K562 (cell line): ENCODE data around the gene ZG16B. TPM values are rescaled to one million over a fixed set of nuclear protein-coding genes. Genes with fewer than 3 reads are reported as not detected.

ENCODE experiments used
- CLOCK ChIP-seq: fragments of 250-450 bp; sonication (Bioruptor Pico); IDR thresholded peaks from 2 replicates; pipeline ENCODE4 v1.4.0; 2020; ENCODE audit warnings: mild to moderate bottlenecking, moderate library complexity, borderline replicate concordance
- EGR1 ChIP-seq: fragments of 450-650 bp; conservative IDR thresholded peaks from 2 replicates; pipeline ENCODE4 v1.6.1; 2017; ENCODE audit warnings: mild to moderate bottlenecking
- HMGN3 ChIP-seq: IDR thresholded peaks from 2 replicates; pipeline ENCODE4 v1.6.1; 2011; ENCODE audit warnings: borderline replicate concordance, low read depth, mild to moderate bottlenecking, mixed read lengths, low read length; ENCODE audit not compliant: insufficient read length; ENCODE audit errors: extremely low read depth
- PRMT5 ChIP-seq: sonication (generic); formaldehyde crosslinking; IDR thresholded peaks from 2 replicates; pipeline ENCODE4 v1.5.0; 2020; ENCODE audit warnings: missing genetic modification reagents
- RCOR1 ChIP-seq, 2 experiments: IDR thresholded peaks; 2 replicates each; pipeline ENCODE4 v1.6.1; 2012; ENCODE audit warnings: low read depth in 2 of 2, low read length in 2 of 2, borderline replicate concordance in 1 of 2, improper control_type of control experiment in 1 of 2
- RFX5 ChIP-seq: IDR thresholded peaks from 2 replicates; pipeline ENCODE4 v1.6.1; 2011; ENCODE audit warnings: low read depth, mild to moderate bottlenecking, improper control_type of control experiment, low read length
- SRSF1 ChIP-seq: fragments of 200-400 bp; formaldehyde crosslinking; IDR thresholded peaks from 2 replicates; pipeline ENCODE4 v1.6.1; 2017; ENCODE audit warnings: mild to moderate bottlenecking, low read depth, low read length, moderate library complexity
- ZMIZ1 ChIP-seq, 2 experiments: fragments of 150-350 bp in 1 of 2; IDR thresholded peaks; 2 replicates each; pipeline ENCODE4 v1.6.1; 2012 to 2016; ENCODE audit warnings: low read depth in 2 of 2, low read length in 2 of 2, mild to moderate bottlenecking in 1 of 2, moderate library complexity in 1 of 2
- ZNF431 ChIP-seq: sonication (generic); formaldehyde crosslinking; IDR thresholded peaks from 2 replicates; pipeline ENCODE4 v1.8.0; 2022; ENCODE audit warnings: mild to moderate bottlenecking, missing genetic modification reagents
- ZNF551 ChIP-seq: fragments of 250-450 bp; sonication (Bioruptor Pico); IDR thresholded peaks from 2 replicates; pipeline ENCODE4 v1.5.0; 2021; ENCODE audit warnings: mild to moderate bottlenecking, moderate library complexity
- ZNF609 ChIP-seq: sonication (generic); formaldehyde crosslinking; IDR thresholded peaks from 2 replicates; pipeline ENCODE4 v1.8.1; 2023; ENCODE audit warnings: missing genetic modification reagents, mild to moderate bottlenecking, borderline replicate concordance
- ZNF717 ChIP-seq: fragments of 250-450 bp; sonication (Bioruptor Pico); IDR thresholded peaks from 2 replicates; pipeline ENCODE4 v1.5.0; 2021
- polyA plus RNA-seq, 8 experiments: library from polyadenylated mRNA; depleted of rRNA in 4 of 8; stranded (reverse) in 5 of 8; unstranded in 3 of 8; fragments of >200 nt; fragmentation: Nextera tagmentation in 2 of 8; fragmentation: Illumina TruSeq in 1 of 8; extraction: Ambion mirVana in 2 of 8; extraction: Trizol in 1 of 8; gene quantifications; 2 replicates each; pipeline versions ENCODE4 v1.2.1 to v1.2.3, GENCODE V29; 2011 to 2014; ENCODE audit warnings: inconsistent platforms in 1 of 8, missing spikeins in 1 of 8
- total RNA-seq, 7 experiments: library from RNA; depleted of rRNA in 6 of 7; stranded (reverse); fragments of >200 nt in 6 of 7; fragmentation: Illumina TruSeq in 2 of 7; extraction: Trizol in 2 of 7; gene quantifications; 2 replicates each; pipeline versions ENCODE4 v1.2.1 to v1.2.3, GENCODE V29; 2011 to 2021; ENCODE audit warnings: low replicate concordance in 1 of 7
- TF ChIP-seq, protein P1 (sequence below): IDR thresholded peaks from 3 replicates; pipeline ENCODE4 v1.6.1; 2011; ENCODE audit warnings: borderline replicate concordance, mild to moderate bottlenecking; ENCODE audit not compliant: insufficient read length, insufficient read depth

Gene ZG16B
- total and polyA plus RNA-seq, 9 of the 15 experiments (the other 6 are each of a cell fraction or from before 2014, with no cell fraction given): 0.25 to 0.43 (median 0.34) TPM; not detected in 5

DNA sequence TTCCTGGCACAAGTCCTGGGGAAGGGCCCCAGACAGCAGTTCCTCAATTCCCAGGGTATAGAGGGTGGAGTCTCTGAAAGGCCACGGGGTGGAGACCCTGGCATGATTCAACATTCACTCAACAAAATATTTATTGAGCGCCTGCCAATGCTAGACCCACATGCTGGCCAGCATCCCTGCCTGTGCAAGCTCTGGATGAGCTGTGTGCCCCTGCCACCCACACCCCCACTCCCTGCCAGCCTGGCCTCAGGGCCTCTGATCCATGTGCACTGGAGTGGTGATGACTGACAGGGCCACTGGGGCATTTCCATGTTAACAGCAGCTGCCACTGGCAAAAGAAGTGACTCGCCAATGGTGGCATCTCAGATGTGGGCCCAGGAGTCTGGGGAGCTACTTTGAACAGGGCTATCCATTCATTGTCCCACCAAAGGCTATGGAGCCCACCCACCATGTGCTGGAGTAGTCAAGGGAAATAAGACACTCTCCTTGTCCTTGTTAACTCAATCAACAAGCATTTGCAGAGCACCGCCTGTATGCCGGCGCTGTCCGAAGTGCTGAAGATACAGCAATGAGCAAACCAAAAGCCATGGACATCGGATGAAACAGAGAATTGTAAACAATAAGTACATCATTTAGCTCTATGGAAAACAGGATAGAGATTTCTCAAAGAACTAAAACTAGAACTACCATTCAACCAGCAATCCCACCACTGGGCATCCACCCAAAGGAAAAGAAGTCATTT, 30.9 kb downstream of the ZG16B start (continued):
- TF ChIP-seq CLOCK (CRISPR knock-in tag): no peak
- TF ChIP-seq EGR1: no peak
- TF ChIP-seq PRMT5: peak; percentile 88
- no peak for TF ChIP-seq ZMIZ1 (IDR thresholded peaks at IDR 0.05; ENCODE audit: low read depth in 2 of 2, low read length in 2 of 2)
- no peak for TF ChIP-seq ZNF431 (CRISPR knock-in tag)
- 0 out of 2 replicates have a peak, but pooled peaks have one; percentile 32 for TF ChIP-seq ZNF609 (CRISPR knock-in tag)
- peak in 1 of 2 experiments; percentile 44; a peak in 1 of 4 replicates for TF ChIP-seq RCOR1 (IDR thresholded peaks at IDR 0.05; ENCODE audit: borderline replicate concordance in 1 of 2, low read depth in 2 of 2, low read length in 2 of 2)
- TF ChIP-seq HMGN3: no peak
- TF ChIP-seq SRSF1: no peak
- TF ChIP-seq ZNF717 (CRISPR knock-in tag): no peak
- TF ChIP-seq ZNF551: no peak
- no peak for TF ChIP-seq RFX5
- TF ChIP-seq, protein P1, sequence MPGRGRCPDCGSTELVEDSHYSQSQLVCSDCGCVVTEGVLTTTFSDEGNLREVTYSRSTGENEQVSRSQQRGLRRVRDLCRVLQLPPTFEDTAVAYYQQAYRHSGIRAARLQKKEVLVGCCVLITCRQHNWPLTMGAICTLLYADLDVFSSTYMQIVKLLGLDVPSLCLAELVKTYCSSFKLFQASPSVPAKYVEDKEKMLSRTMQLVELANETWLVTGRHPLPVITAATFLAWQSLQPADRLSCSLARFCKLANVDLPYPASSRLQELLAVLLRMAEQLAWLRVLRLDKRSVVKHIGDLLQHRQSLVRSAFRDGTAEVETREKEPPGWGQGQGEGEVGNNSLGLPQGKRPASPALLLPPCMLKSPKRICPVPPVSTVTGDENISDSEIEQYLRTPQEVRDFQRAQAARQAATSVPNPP: no peak
